SK-N-MC (cell line): ENCODE measurements around the gene TAF3.

Source experiments
- EZH2 ChIP-seq: fragments of 200-600 bp; sonication (generic); IDR thresholded peaks from one replicate; pipeline ENCODE4 v1.6.1; 2017; ENCODE audit warnings: antibody characterized with exemption
- POLR2AphosphoS5 ChIP-seq: IDR thresholded peaks from 2 replicates; pipeline ENCODE4 v1.6.1; 2012; ENCODE audit warnings: mild to moderate bottlenecking, low read depth, low read length, borderline replicate concordance

- TF ChIP-seq POLR2AphosphoS5 (no peak), EZH2 (no peak)
These were observed 47.9 kb downstream of the TAF3 start for GRCh38 chr10:7866176-7866575.
